ENCODE measurements around the gene MANSC1. TPM values are rescaled to one million over a fixed set of nuclear protein-coding genes. Genes with fewer than 3 reads are reported as not detected.

MANSC1 gene
- total and polyA plus RNA-seq, 2 experiments from 2014 or later: 8.2 to 12.2 TPM

DNA sequence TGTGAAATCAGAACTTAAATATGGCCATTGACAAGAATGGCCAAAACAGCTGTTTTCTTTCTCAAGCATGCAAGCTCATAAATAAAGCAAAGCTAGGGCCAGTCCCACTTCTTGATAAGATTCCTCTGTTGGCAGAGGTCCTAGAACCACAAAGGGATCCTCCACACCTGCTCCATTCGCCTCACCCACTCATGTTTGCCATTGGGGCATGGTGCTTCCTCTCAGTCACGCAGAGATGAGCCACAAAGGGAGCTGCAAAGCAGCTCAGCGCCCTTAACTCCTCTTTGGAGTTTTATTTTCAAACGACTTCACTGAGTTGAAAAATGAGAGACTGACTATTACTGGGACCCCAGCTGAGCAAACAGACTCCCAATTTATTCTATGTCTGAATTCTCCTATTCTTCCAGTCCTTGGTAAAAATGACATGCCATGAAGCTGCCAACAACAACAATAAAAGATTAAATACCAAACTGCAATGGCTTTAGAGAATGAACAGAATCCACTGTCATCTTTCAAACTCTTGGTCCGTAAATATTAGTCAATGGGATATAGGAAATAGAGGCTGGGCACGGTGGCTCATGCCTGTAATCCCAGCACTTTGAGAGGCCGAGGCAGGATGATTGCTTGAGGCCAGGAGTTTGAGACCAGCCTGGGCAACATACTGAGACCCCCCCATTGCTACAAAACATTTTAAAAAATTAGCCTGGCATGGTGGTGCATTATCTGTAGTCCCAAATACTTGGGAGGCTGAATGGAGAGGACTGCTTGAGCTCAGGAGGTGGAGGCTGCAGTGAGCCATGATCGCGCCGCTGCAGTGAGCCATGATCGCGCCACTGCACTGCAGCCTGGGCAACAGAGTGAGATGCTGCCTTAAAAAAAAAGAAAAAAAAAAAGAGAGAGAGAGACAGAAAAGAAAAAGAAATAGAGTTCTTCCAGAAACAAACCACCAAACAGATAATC, 16.4 kb downstream of the MANSC1 start:
- no peaks in the 10 kb centered on the region for H4K20me1 ChIP-seq (ENCODE audit: insufficient read depth)
- TF ChIP-seq EZH2phosphoT487 (IDR thresholded peaks at IDR 0.05; ENCODE audit: insufficient read depth, low read depth) (no peak), EZH2 (IDR thresholded peaks at IDR 0.05; ENCODE audit: insufficient read depth, poor library complexity, severe bottlenecking) (no peak)
- no peaks in the 10 kb centered on the region for H3K9me3 ChIP-seq (ENCODE audit: low read depth)
- H2AFZ ChIP-seq: peak overlapping the region; percentile 34; the same call in 1 of the 2 replicates
- in situ Hi-C loops (cut with MboI): no loop called here
- 77 to 81% methylated on average over 12 of the region's 12 CpGs for WGBS, 2 experiments (ENCODE audit: low coverage in 1 of 2, low lambda C conversion rate in 2 of 2, missing lambda C conversion rate in 2 of 2)
- 0 out of 2 replicates have a peak overlapping the region, but pooled peaks have one; percentile 10 for H3K9ac ChIP-seq
- H3F3A ChIP-seq (ENCODE audit: insufficient read depth): no peaks in the 10 kb centered on the region
- no peak overlapping the region for H3K4me3 ChIP-seq
- no peak for DNase-seq
- H3K9me2 ChIP-seq (ENCODE audit: insufficient read depth): no peaks in the 10 kb centered on the region
- no peaks in the 10 kb centered on the region for H3K79me2 ChIP-seq (ENCODE audit: insufficient read depth)
- no peaks in the 10 kb centered on the region for H3K36me3 ChIP-seq (ENCODE audit: low read depth)
- no peak overlapping the region for H3K4me2 ChIP-seq (ENCODE audit: unreplicated experiment)
- no peak overlapping the region for H3K27ac ChIP-seq
- no peaks in the 10 kb centered on the region for H3K4me1 ChIP-seq (ENCODE audit: insufficient read depth)
- no peaks in the 10 kb centered on the region for H3K27me3 ChIP-seq (replicated peaks; ENCODE audit: insufficient read depth)

DNA sequence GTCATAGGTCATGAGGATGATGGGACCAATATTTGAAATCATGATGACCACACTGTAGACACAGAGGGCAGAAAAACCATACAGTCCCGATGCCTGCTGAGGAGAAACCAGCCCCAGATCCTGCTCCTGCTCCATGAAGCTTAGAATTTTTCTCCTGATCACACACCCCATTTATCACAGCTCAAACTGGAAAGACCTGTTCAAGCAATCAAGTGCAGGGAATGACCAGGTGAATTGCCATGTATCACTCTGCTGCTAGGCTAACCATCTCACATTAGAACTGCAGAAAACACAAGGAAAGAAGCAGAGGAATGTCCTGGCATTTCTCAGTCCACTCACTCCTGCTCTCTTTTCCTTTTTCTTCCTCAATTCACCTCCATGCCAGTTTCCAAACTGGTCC, 18.1 kb downstream of the MANSC1 start:
- no peaks in the 10 kb centered on the region for H3K79me2 ChIP-seq (ENCODE audit: insufficient read depth)
- no peaks in the 10 kb centered on the region for H3F3A ChIP-seq (ENCODE audit: insufficient read depth)
- H2AFZ ChIP-seq: no peak overlapping the region
- H3K27me3 ChIP-seq (replicated peaks; ENCODE audit: insufficient read depth): no peaks in the 10 kb centered on the region
- H3K9ac ChIP-seq: no peak overlapping the region
- in situ Hi-C loops (cut with MboI): no loop called here
- H3K9me2 ChIP-seq (ENCODE audit: insufficient read depth): no peaks in the 10 kb centered on the region
- H3K36me3 ChIP-seq (ENCODE audit: low read depth): no peaks in the 10 kb centered on the region
- no peaks in the 10 kb centered on the region for H3K4me1 ChIP-seq (ENCODE audit: insufficient read depth)
- 42 to 71% methylated on average over 1 of the region's 1 CpG for WGBS, 2 experiments (ENCODE audit: low coverage in 1 of 2, low lambda C conversion rate in 2 of 2, missing lambda C conversion rate in 2 of 2)
- H3K4me2 ChIP-seq (ENCODE audit: unreplicated experiment): no peak overlapping the region
- H3K4me3 ChIP-seq: no peak overlapping the region
- no peaks in the 10 kb centered on the region for H3K9me3 ChIP-seq (ENCODE audit: low read depth)
- DNase-seq: no peak
- no peaks in the 10 kb centered on the region for H4K20me1 ChIP-seq (ENCODE audit: insufficient read depth)
- TF ChIP-seq EZH2phosphoT487 (IDR thresholded peaks at IDR 0.05; ENCODE audit: insufficient read depth, low read depth) (no peak), EZH2 (IDR thresholded peaks at IDR 0.05; ENCODE audit: insufficient read depth, poor library complexity, severe bottlenecking) (no peak)
- H3K27ac ChIP-seq: no peak overlapping the region

DNA sequence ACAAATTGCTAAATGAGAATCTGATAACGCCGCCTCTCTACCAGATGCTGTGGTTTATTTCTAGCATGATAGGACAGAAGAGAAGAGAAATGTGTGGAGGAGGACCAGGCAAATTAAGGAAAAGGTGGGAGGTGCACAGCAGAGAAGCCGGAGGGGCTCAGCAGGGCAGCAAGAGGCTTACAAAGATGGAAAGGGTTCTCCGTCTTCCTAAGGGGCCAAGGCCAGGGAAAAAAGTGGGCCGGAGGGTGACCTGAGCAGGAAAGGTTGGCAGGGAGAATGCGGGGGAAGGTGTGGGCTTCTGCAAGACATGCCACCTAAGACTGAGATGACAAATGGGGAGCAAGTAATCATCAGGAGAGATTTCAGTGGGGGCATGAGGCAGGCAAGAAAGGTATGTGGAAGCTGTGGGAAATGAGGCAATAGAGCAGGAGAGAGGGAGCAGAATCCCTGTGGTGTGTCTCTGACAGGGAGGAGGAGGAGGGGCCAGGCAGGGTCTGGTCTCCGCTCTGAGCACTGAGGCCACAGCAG, 18.7 kb downstream of the MANSC1 start:
- Histone ChIP-seq H3K9me3 (ENCODE audit: low read depth) (no peaks in the 10 kb centered on the region), H3K36me3 (ENCODE audit: low read depth) (no peaks in the 10 kb centered on the region), H3K27me3 (replicated peaks; ENCODE audit: insufficient read depth) (no peaks in the 10 kb centered on the region), H2AFZ (no peak overlapping the region), H3F3A (ENCODE audit: insufficient read depth) (no peaks in the 10 kb centered on the region), H3K79me2 (ENCODE audit: insufficient read depth) (no peaks in the 10 kb centered on the region), H3K4me3 (no peak overlapping the region), H3K4me2 (ENCODE audit: unreplicated experiment) (no peak overlapping the region), H3K4me1 (ENCODE audit: insufficient read depth) (no peaks in the 10 kb centered on the region), H3K9ac (no peak overlapping the region), H3K9me2 (ENCODE audit: insufficient read depth) (no peaks in the 10 kb centered on the region), H4K20me1 (ENCODE audit: insufficient read depth) (no peaks in the 10 kb centered on the region), H3K27ac (no peak overlapping the region)
- 80 to 85% methylated on average over 7 of the region's 7 CpGs for WGBS, 2 experiments (ENCODE audit: low coverage in 1 of 2, low lambda C conversion rate in 2 of 2, missing lambda C conversion rate in 2 of 2)
- TF ChIP-seq EZH2 (IDR thresholded peaks at IDR 0.05; ENCODE audit: insufficient read depth, poor library complexity, severe bottlenecking): no peak
- TF ChIP-seq EZH2phosphoT487 (IDR thresholded peaks at IDR 0.05; ENCODE audit: insufficient read depth, low read depth): no peak
- no peak for DNase-seq
- in situ Hi-C loops (cut with MboI): no loop called here

DNA sequence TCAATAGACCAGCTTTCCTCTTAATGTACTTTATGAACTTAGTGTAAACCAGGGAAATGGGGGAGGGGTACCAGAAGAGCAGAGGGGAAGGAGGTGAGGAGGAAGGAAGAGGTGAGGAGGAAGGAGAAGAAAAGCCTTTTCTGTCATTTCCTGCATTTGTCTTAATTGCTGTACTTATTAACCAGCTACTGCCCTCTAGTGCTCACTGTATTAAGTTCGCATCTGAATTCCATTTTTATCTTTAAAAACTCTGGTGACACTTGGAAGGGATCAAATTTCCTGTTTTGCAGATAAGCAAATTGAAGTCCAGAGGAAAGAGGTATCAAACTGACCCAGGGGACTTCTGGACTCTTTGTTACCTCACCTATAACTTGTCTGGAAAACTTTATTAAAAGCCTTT, 22.2 kb downstream of the MANSC1 start:
- no peaks in the 10 kb centered on the region for H3K9me3 ChIP-seq (ENCODE audit: low read depth)
- no peaks in the 10 kb centered on the region for H3K36me3 ChIP-seq (ENCODE audit: low read depth)
- no peaks in the 10 kb centered on the region for H3K9me2 ChIP-seq (ENCODE audit: insufficient read depth)
- H3K27me3 ChIP-seq (replicated peaks; ENCODE audit: insufficient read depth): no peaks in the 10 kb centered on the region
- no peak overlapping the region for H3K27ac ChIP-seq
- no peak overlapping the region for H3K4me2 ChIP-seq (ENCODE audit: unreplicated experiment)
- H3K4me3 ChIP-seq: no peak overlapping the region
- no peak overlapping the region for H3K9ac ChIP-seq
- no peaks in the 10 kb centered on the region for H3K4me1 ChIP-seq (ENCODE audit: insufficient read depth)
- H3F3A ChIP-seq (ENCODE audit: insufficient read depth): no peaks in the 10 kb centered on the region
- H3K79me2 ChIP-seq (ENCODE audit: insufficient read depth): no peaks in the 10 kb centered on the region
- 0% methylated on average over 1 of the region's 1 CpG for WGBS, 2 experiments (ENCODE audit: low coverage in 1 of 2, low lambda C conversion rate in 2 of 2, missing lambda C conversion rate in 2 of 2)
- 0 out of 2 replicates have a peak overlapping the region, but pooled peaks have one; percentile 31 for H2AFZ ChIP-seq
- no peak for TF ChIP-seq EZH2 (IDR thresholded peaks at IDR 0.05; ENCODE audit: insufficient read depth, poor library complexity, severe bottlenecking)
- TF ChIP-seq EZH2phosphoT487 (IDR thresholded peaks at IDR 0.05; ENCODE audit: insufficient read depth, low read depth): no peak
- H4K20me1 ChIP-seq (ENCODE audit: insufficient read depth): no peaks in the 10 kb centered on the region
- in situ Hi-C loops (cut with MboI): loop anchor here (10.0 kb wide), 1 partner anchor 743 kb away; no protein-coding TSS in a partner anchor
- peak; percentile 83 for DNase-seq

Measured in GM23248 (cell line).